HS-27A (cell line): ENCODE results near the gene FADS6.

Experiments
- DNase-seq: peaks from one replicate; pipeline ENCODE4 v3.0.0-alpha.2; 2012; ENCODE audit warnings: low read depth, missing footprints

The FADS6 gene

GRCh38 chr17:74892974-74893911 lies at the start of gene FADS6:
Gene FADS6, minus strand, starts transcription at chr17:74893633. Its CDS starts 38 bp downstream, at chr17:74893595.
- DNase-seq, result no peak

- no peak for DNase-seq
Observed at GRCh38 chr17:74941128-74941725, 47.8 kb upstream of the FADS6 start.

- no peak for DNase-seq
Observed at GRCh38 chr17:74939534-74939933, 46.1 kb upstream of the FADS6 start.

GRCh38 chr17:74938194-74938950 lies 44.9 kb upstream of the FADS6 start:
- no peak for DNase-seq

GRCh38 chr17:74937064-74938051 lies 43.9 kb upstream of the FADS6 start:
- no peak for DNase-seq

- DNase-seq, result no peak
Observed at GRCh38 chr17:74936470-74936799, 43.0 kb upstream of the FADS6 start.

GRCh38 chr17:74935585-74936469 lies 42.4 kb upstream of the FADS6 start, which contains the start of gene OTOP3:
Gene OTOP3, plus strand, starts transcription at chr17:74935898. Its CDS starts 24 bp downstream, at chr17:74935922.
- DNase-seq, result no peak

GRCh38 chr17:74935048-74935447 lies 41.6 kb upstream of the FADS6 start:
- no peak for DNase-seq

GRCh38 chr17:74930535-74931036 lies 37.2 kb upstream of the FADS6 start:
- no peak for DNase-seq

- no peak for DNase-seq
Observed at GRCh38 chr17:74928786-74929185, 35.4 kb upstream of the FADS6 start.

GRCh38 chr17:74925242-74925641 lies 31.8 kb upstream of the FADS6 start:
- no peak for DNase-seq

- no peak for DNase-seq
Observed at GRCh38 chr17:74924250-74924948, 31.0 kb upstream of the FADS6 start, which contains the start of gene OTOP2. Gene OTOP2, plus strand, starts transcription at chr17:74924273. Its CDS starts 360 bp downstream, at chr17:74924633.

GRCh38 chr17:74923538-74924249 lies 30.3 kb upstream of the FADS6 start:
- DNase-seq, result no peak

- no peak for DNase-seq
Observed at GRCh38 chr17:74922694-74923537, 29.5 kb upstream of the FADS6 start, which contains the start of gene USH1G. Gene USH1G, minus strand, starts transcription at chr17:74923255. Its CDS starts 182 bp downstream, at chr17:74923073.

- no peak for DNase-seq
Observed at GRCh38 chr17:74922172-74922571, 28.7 kb upstream of the FADS6 start.

GRCh38 chr17:74921769-74922168 lies 28.3 kb upstream of the FADS6 start:
- DNase-seq, result no peak

- no peak for DNase-seq
Observed at GRCh38 chr17:74921026-74921681, 27.7 kb upstream of the FADS6 start.
